Pancreas (tissue), 10 donors: Measurements from ENCODE around the gene APC2. TPM values are rescaled to one million over a fixed set of nuclear protein-coding genes. Genes with fewer than 3 reads are reported as not detected.

Experiments
- ATAC-seq, 4 donors: fragments of 200-7000 bp; cut with Tn5 transposase; one replicate each; pipeline versions ENCODE4 v1.8.0 to v1.9.1; 2020; ENCODE audit warnings: mild to moderate bottlenecking in 4 of 4, moderate library complexity in 4 of 4
- DNase-seq, 6 donors: peaks; one replicate each; pipeline ENCODE4 v3.0.0-alpha.2; 2020
- FAIRE-seq: peaks from 2 replicates; lab custom pipeline; 2012; peaks lifted over from hg19 to GRCh38; lab: Jason Lieb, UNC
- H3K27ac ChIP-seq, 4 donors: fragments of 200-600 bp; sonication (generic); 1 replicate in 3 of 4; 2 replicates in 1 of 4; pipeline versions ENCODE4 v1.5.0 to v1.8.0; 2020
- H3K27me3 ChIP-seq, 4 donors: fragments of 200-600 bp; one replicate each; pipeline ENCODE4 v1.8.0; 2021
- H3K36me3 ChIP-seq, 3 donors: fragments of 200-600 bp; sonication (generic) in 1 of 3; one replicate each; pipeline versions ENCODE4 v1.5.0 to v1.8.0; 2020 to 2021
- H3K4me1 ChIP-seq, 3 donors: fragments of 200-600 bp; one replicate each; pipeline ENCODE4 v1.8.0; 2021
- H3K4me3 ChIP-seq, 4 donors: fragments of 200-600 bp; sonication (generic) in 2 of 4; one replicate each; pipeline versions ENCODE4 v1.5.0 to v1.8.0; 2020 to 2021
- H3K9me3 ChIP-seq, 4 donors: fragments of 200-600 bp; one replicate each; pipeline ENCODE4 v1.8.0; 2021
- WGBS, 2 donors: extraction: QIAGEN DNeasy Blood & Tissue Kit; methylation state at CpG; one replicate each; pipeline ENCODE4 v1.1.7; 2013; 5-methylcytosine and 5-hydroxymethylcytosine counted together
- intact Hi-C, 3 donors: fragments of 100-400 bp; cut with DNase I; formaldehyde crosslinking; loops; one replicate each; pipeline versions ENCODE4 v1.11.1 to v1.14.2; 2022
- polyA plus RNA-seq, 2 donors: library from polyadenylated mRNA; stranded (reverse); fragments of 200-250 nt; gene quantifications; one replicate each; pipeline ENCODE4 v1.2.3, GENCODE V29; 2013
- total RNA-seq, 6 donors: library from RNA; stranded (reverse); fragmentation: NEBNext Ultra II Directional in 4 of 6; extraction: Animal tissue kit (Norgen Biotek cat#: 25700) in 4 of 6; gene quantifications; one replicate each; pipeline versions ENCODE4 v1.2.1 to v1.2.4, GENCODE V29; 2021 to 2023
- TF ChIP-seq, protein P1 (sequence below), 4 donors: fragments of 200-600 bp; sonication (generic) in 3 of 4; IDR thresholded peaks; one replicate each; pipeline versions ENCODE4 v1.5.0 to v1.8.0; 2021; ENCODE audit warnings: antibody characterized with exemption in 4 of 4
- donor health status: healthy with polysubstance abuse.
- donor health status: DM: no; HTN: no; CAD: no; lungs with moderate emphysema.
- donor health status: DM: no; HTN: no; CAD: no.
- donor health status: control.
- donor health status: control.
- donor health status: Bipolar disorder and iron deficiency.
- donor health status: DM: yes; HTN: yes; CAD: no.
- donor health status: DM: no; HTN: no; CAD: no.
- donor health status: DM: no; HTN: no; CAD: no.
- donor health status: DM: yes; HTN: yes; CAD: no.

Gene APC2
- total and polyA plus RNA-seq, 8 donors = 0.04 to 0.27 (median 0.06) TPM; not detected in 1

DNA sequence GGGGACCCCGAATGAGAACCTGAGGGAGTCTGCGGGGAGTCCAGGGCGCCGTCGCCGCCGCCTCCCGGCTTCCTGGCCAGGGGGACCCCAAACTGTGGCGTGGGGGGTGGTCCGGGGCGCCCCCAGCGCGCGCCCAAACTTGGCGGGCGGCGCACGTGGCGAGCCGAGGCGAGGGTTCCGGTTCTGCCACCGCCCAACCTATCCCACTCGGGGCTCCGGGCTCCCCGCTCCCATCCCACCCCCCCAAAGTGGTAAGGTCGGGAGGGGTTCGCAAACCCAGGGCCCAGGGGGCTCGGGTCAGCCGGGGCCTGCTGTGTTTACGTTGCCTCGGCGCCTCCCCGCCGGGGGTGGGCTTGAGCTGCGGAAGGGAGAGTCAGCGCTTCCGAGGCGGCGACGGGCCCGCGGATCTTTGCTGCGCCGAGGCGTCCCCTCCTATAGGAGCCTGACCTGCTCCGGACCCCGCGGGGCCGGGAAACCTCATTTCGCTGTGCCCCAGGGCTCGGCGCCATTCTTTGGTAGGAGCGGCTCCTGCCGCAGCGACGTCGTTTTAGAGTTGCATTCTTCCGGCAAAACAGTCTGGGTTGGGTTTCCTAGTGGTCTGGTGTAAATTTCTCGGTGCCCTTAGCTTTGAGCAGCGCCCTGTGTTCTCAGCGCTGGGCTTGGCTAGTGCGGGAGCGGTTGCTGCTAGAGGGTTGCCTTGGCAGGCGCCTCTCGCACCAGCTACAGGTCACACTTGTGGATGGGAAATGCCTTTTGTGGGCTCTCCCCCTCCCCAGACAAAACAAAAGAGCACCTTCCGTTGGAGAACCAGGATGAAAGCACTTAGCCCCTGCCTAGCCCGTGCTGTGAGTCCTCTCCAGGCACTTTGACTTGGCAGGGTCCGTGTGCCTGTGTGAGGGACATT, 41.4 kb upstream of the APC2 start:
- ATAC-seq = peak; percentile 8 to 11 (median 10)
- H3K9me3 ChIP-seq = no peaks in the 10 kb centered on the region
- peak overlapping the region; percentile 87 to 91 (median 88) for H3K27ac ChIP-seq
- H3K4me1 ChIP-seq = peaks cover 38 to 44% (median 41%) of the 10 kb centered on the region in 3 donors
- TF ChIP-seq, protein P1, sequence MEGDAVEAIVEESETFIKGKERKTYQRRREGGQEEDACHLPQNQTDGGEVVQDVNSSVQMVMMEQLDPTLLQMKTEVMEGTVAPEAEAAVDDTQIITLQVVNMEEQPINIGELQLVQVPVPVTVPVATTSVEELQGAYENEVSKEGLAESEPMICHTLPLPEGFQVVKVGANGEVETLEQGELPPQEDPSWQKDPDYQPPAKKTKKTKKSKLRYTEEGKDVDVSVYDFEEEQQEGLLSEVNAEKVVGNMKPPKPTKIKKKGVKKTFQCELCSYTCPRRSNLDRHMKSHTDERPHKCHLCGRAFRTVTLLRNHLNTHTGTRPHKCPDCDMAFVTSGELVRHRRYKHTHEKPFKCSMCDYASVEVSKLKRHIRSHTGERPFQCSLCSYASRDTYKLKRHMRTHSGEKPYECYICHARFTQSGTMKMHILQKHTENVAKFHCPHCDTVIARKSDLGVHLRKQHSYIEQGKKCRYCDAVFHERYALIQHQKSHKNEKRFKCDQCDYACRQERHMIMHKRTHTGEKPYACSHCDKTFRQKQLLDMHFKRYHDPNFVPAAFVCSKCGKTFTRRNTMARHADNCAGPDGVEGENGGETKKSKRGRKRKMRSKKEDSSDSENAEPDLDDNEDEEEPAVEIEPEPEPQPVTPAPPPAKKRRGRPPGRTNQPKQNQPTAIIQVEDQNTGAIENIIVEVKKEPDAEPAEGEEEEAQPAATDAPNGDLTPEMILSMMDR (IDR thresholded peaks at IDR 0.05) = no peak
- intact Hi-C loops = no loop called here
- WGBS, 2 donors = 1% methylated on average over 57 to 69 of the region's 69 CpGs
- DNase-seq = peak in 5 of 6 donors; percentile 57 to 88 (median 70)
- H3K4me3 ChIP-seq = peak overlapping the region; percentile 80 to 100 (median 92)
- FAIRE-seq = no peak
- no peaks in the 10 kb centered on the region for H3K36me3 ChIP-seq
- no peaks in the 10 kb centered on the region for H3K27me3 ChIP-seq

DNA sequence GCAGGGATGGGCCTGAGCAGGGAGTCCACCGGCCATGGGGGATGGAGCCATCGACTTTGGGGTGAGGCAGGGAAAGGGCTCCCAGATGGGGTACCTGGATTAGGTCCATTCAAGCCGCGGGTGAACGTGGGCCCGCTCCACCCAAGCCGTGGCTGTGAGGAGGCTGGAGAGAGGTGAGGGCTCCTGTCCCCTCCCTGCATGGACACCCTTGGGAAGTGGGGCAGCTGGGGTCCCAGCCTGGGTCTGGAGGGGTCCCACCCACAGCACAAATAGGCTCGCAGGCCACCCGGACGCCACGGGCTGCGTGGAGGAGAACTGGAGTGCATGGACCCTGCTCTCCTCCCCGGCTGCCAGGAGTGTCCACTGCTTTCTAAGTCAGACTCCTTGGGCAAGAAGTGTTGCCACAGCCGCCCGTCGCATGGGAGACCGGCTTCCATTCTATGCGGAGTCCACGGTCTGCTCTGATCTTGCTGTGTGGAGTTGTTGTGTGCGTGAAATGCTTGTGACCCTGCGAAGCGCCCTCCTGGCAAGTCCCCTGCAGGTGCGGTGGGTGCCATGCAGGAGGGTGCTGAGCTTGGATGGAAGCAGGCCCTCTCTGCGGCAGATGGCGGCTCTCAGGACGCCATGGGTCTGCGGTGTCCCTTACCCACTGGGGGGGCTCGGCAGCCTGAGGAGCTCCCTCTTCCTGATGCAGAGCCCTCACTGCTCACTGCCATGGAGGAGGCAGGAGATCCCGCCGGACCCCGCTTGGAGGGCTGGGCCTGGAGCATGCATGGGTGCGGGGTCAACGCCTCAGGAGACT, 40.5 kb upstream of the APC2 start:
- Histone ChIP-seq H3K36me3 (no peaks in the 10 kb centered on the region), H3K4me3 (peak overlapping the region in 3 of 4 donors; percentile 91 to 100 (median 92)), H3K27me3 (no peaks in the 10 kb centered on the region), H3K9me3 (no peaks in the 10 kb centered on the region), H3K4me1 (peaks cover 42 to 48% (median 44%) of the 10 kb centered on the region in 3 donors), H3K27ac (peak overlapping the region; percentile 87 to 91 (median 88))
- FAIRE-seq (no peak), DNase-seq (peak in 1 of 6 donors; percentile 61), ATAC-seq (no peak)
- intact Hi-C loops = no loop called here
- TF ChIP-seq, protein P1 (IDR thresholded peaks at IDR 0.05) = no peak
- 31 to 32% methylated on average over 33 of the region's 33 CpGs for WGBS, 2 donors

DNA sequence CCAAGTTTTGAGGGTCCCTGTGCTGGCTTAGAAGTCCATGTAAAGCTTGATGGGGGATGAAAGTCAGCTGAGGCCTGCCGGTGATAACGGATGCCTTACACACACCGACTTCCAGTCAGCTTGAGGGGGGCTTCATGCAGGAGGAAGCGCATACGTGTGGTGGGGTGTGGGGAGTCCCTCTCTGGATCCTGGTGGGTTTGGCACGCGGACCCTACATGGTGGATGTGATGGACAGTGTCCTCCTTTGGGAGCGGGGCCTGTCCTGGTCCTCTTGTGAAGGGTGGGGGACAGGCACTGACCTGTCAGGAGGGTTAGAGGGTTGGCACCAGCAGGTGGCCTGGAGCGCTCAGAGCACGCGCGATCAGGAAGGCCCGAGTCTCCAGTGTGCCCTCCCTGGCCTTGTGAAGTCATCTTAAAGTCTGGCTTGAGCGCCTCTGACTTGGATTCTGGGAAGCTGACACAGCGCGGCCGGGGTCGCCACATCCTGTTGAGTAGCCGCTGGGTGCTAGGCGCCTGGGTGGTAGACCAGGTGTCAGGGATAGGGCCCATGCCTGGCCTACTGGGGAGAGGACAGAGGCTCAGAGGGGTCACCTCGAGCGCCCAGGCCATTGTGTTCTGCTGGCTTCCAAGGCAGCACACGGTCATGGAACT, 39.7 kb upstream of the APC2 start:
- ATAC-seq (no peak), FAIRE-seq (no peak), DNase-seq (peak in 2 of 6 donors; percentile 61 to 66)
- TF ChIP-seq, protein P1 (IDR thresholded peaks at IDR 0.05) = no peak
- Histone ChIP-seq H3K27me3 (no peaks in the 10 kb centered on the region), H3K4me1 (peaks cover 47 to 54% (median 49%) of the 10 kb centered on the region in 3 donors), H3K27ac (peak overlapping the region in 2 of 4 donors; percentile 35 to 37), H3K4me3 (peak overlapping the region in 2 of 4 donors; percentile 91 to 100), H3K9me3 (no peaks in the 10 kb centered on the region), H3K36me3 (no peaks in the 10 kb centered on the region)
- intact Hi-C loops = no loop called here
- 66 to 75% methylated on average over 23 of the region's 23 CpGs for WGBS, 2 donors

DNA sequence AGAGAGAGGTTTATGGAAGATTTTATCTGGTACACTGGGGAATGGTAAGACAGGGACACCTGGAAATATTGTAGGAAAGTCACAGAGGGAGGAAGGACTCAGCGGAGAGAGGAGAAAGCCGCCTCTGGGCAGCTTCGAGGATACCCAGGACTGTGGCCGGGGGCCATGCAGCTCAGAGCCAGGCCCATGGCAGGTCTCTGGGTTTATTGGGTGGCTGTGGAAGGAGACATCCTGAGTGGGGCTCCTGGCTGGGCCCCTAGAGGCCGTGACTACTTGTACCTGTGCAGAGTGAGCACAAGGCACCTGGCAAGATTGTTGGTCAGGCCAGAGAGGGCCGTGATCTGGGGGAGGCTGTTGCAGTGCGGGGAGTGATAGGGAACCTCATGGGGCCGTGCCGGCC, 39.1 kb upstream of the APC2 start:
- FAIRE-seq = no peak
- DNase-seq = no peak
- Histone ChIP-seq H3K9me3 (no peaks in the 10 kb centered on the region), H3K36me3 (no peaks in the 10 kb centered on the region), H3K27ac (peak overlapping the region in 2 of 4 donors; percentile 35 to 37), H3K4me1 (peaks cover 52 to 58% (median 54%) of the 10 kb centered on the region in 3 donors), H3K4me3 (no peak overlapping the region), H3K27me3 (no peaks in the 10 kb centered on the region)
- no peak for ATAC-seq
- TF ChIP-seq, protein P1 (IDR thresholded peaks at IDR 0.05) = no peak
- intact Hi-C loops = no loop called here
- WGBS, 2 donors = 58% methylated on average over 9 of the region's 9 CpGs
